ENCODE results near the gene CDHR5. TPM values are rescaled to one million over a fixed set of nuclear protein-coding genes. Genes with fewer than 3 reads are reported as not detected.

The CDHR5 gene
- total and polyA plus RNA-seq, 9 of the 15 experiments (the other 6 are each of a cell fraction or from before 2014, with no cell fraction given) = 0.16 TPM; not detected in 8

DNA sequence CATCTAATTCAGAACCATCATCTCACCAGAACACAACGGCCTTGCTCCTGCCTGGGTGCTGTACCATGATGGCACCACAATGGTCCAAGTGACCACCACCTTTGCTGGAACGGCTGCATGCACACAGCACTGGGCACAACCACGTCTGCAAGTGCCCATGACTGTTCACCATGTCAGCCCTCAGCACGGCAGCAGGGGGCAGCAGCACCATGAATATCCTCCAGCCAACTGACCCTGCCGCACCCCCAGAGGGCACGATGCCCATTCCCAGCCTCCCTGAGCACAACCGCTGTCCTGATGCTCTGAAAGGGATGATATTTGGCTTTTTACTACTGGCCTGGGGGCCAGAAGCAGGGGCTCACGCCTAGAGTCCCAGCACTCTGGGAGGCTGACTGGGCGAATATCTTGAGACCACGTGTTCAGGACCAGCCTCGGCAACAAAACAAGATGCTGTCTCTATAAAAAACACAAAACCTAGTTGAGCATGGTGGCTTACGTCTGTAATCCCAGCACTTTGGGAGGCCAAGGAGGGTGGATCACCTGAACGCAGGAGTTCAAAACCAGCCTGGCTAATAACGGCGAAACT, 38.0 kb upstream of the CDHR5 start (continued):
- TF ChIP-seq, protein P1, sequence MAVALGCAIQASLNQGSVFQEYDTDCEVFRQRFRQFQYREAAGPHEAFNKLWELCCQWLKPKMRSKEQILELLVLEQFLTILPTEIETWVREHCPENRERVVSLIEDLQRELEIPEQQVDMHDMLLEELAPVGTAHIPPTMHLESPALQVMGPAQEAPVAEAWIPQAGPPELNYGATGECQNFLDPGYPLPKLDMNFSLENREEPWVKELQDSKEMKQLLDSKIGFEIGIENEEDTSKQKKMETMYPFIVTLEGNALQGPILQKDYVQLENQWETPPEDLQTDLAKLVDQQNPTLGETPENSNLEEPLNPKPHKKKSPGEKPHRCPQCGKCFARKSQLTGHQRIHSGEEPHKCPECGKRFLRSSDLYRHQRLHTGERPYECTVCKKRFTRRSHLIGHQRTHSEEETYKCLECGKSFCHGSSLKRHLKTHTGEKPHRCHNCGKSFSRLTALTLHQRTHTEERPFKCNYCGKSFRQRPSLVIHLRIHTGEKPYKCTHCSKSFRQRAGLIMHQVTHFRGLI (CRISPR knock-in tag; IDR thresholded peaks at IDR 0.05) = no peak
- TF ChIP-seq ZEB2 (IDR thresholded peaks at IDR 0.05) (no peak), MYC (IDR thresholded peaks at IDR 0.05; ENCODE audit: low read depth, low read length) (no peak), MYC (CRISPR knock-in tag; IDR thresholded peaks at IDR 0.05; ENCODE audit: borderline replicate concordance, low read depth) (no peak)
- TF ChIP-seq, protein P2, sequence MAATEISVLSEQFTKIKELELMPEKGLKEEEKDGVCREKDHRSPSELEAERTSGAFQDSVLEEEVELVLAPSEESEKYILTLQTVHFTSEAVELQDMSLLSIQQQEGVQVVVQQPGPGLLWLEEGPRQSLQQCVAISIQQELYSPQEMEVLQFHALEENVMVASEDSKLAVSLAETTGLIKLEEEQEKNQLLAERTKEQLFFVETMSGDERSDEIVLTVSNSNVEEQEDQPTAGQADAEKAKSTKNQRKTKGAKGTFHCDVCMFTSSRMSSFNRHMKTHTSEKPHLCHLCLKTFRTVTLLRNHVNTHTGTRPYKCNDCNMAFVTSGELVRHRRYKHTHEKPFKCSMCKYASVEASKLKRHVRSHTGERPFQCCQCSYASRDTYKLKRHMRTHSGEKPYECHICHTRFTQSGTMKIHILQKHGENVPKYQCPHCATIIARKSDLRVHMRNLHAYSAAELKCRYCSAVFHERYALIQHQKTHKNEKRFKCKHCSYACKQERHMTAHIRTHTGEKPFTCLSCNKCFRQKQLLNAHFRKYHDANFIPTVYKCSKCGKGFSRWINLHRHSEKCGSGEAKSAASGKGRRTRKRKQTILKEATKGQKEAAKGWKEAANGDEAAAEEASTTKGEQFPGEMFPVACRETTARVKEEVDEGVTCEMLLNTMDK (IDR thresholded peaks at IDR 0.05; ENCODE audit: borderline replicate concordance, insufficient read depth, low read depth, low read length, poor library complexity, severe bottlenecking) = peak; percentile 16
